ENCODE data around the gene UPK3A. TPM values are rescaled to one million over a fixed set of nuclear protein-coding genes. Genes with fewer than 3 reads are reported as not detected.

UPK3A gene
- total and polyA plus RNA-seq, 2 of the 13 experiments (the other 11 are each of a cell fraction or from before 2014, with no cell fraction given): 10.5 to 13.8 TPM

GRCh38 chr22:45246060-45246985 lies 38.4 kb upstream of the UPK3A start (continued):
- TF ChIP-seq HNF4G (IDR thresholded peaks at IDR 0.05; ENCODE audit: borderline replicate concordance, low read depth, low read length) (peak; percentile 57; the same call in 1 of the 2 replicates), HNF4G (CRISPR knock-in tag; IDR thresholded peaks at IDR 0.05; ENCODE audit: borderline replicate concordance, low read depth) (no peak), SNAI1 (CRISPR knock-in tag; IDR thresholded peaks at IDR 0.05; ENCODE audit: borderline replicate concordance) (peak; percentile 85; the same call in 1 of the 2 replicates), ZNF317 (CRISPR knock-in tag; IDR thresholded peaks at IDR 0.05) (peak; percentile 73; the same call in 1 of the 2 replicates), ETV5 (CRISPR knock-in tag; IDR thresholded peaks at IDR 0.05; ENCODE audit: borderline replicate concordance) (peak; percentile 98), SIX4 (CRISPR knock-in tag; IDR thresholded peaks at IDR 0.05) (peak; percentile 52; the same call in 1 of the 2 replicates), ZBTB20 (CRISPR knock-in tag; IDR thresholded peaks at IDR 0.05; ENCODE audit: borderline replicate concordance, low read depth) (peak; percentile 47), ISL2 (CRISPR knock-in tag; IDR thresholded peaks at IDR 0.05) (0 out of 2 replicates have a peak, but pooled peaks have one; percentile 17), ZNF512B (CRISPR knock-in tag; IDR thresholded peaks at IDR 0.05; ENCODE audit: borderline replicate concordance) (0 out of 2 replicates have a peak, but pooled peaks have one; percentile 73), FOSL1 (CRISPR knock-in tag; IDR thresholded peaks at IDR 0.05; ENCODE audit: borderline replicate concordance) (peak; percentile 87), FOXK2 (IDR thresholded peaks at IDR 0.05) (peak; percentile 26; the same call in 1 of the 2 replicates), ASH2L (IDR thresholded peaks at IDR 0.05; ENCODE audit: insufficient read length, low read depth, low read length) (peak; percentile 52), ZSCAN31 (CRISPR knock-in tag; IDR thresholded peaks at IDR 0.05; ENCODE audit: low read depth) (0 out of 2 replicates have a peak, but pooled peaks have one; percentile 28), SP5 (CRISPR knock-in tag; IDR thresholded peaks at IDR 0.05; ENCODE audit: borderline replicate concordance, low read depth) (no peak), DMAP1 (CRISPR knock-in tag; IDR thresholded peaks at IDR 0.05) (0 out of 2 replicates have a peak, but pooled peaks have one; percentile 4), MXI1 (IDR thresholded peaks at IDR 0.05; ENCODE audit: borderline replicate concordance, low read depth, low read length) (peak; percentile 78; the same call in 1 of the 3 replicates), SMC3 (IDR thresholded peaks at IDR 0.05; ENCODE audit: low read length) (no peak), ZFP37 (CRISPR knock-in tag; IDR thresholded peaks at IDR 0.05; ENCODE audit: borderline replicate concordance) (0 out of 2 replicates have a peak, but pooled peaks have one; percentile 22), SOX13 (IDR thresholded peaks at IDR 0.05) (no peak), SOX13 (CRISPR knock-in tag; conservative IDR thresholded peaks at IDR 0.05 in 1 of 2, IDR thresholded peaks at IDR 0.05 in 1 of 2) (peak in 1 of 2 experiments; percentile 70; a peak in 2 of 4 replicates), MLLT10 (CRISPR knock-in tag; IDR thresholded peaks at IDR 0.05) (no peak), ZFP36L1 (CRISPR knock-in tag; IDR thresholded peaks at IDR 0.05) (peak; percentile 42; the same call in 1 of the 2 replicates), IKZF1 (IDR thresholded peaks at IDR 0.05) (no peak), RFX5 (IDR thresholded peaks at IDR 0.05; ENCODE audit: low read depth, low read length) (no peak), CHD4 (IDR thresholded peaks at IDR 0.05; ENCODE audit: borderline replicate concordance, low read length) (peak; percentile 80; the same call in 1 of the 2 replicates), HDAC2 (CRISPR knock-in tag; IDR thresholded peaks at IDR 0.05) (peak; percentile 52; the same call in 1 of the 2 replicates)
